Retina (tissue), 1 donor: ENCODE data around the gene CDKN3.

Source experiments
- DNase-seq: peaks from one replicate; pipeline ENCODE4 v3.0.0-alpha.2; 2016

Gene CDKN3, protein sequence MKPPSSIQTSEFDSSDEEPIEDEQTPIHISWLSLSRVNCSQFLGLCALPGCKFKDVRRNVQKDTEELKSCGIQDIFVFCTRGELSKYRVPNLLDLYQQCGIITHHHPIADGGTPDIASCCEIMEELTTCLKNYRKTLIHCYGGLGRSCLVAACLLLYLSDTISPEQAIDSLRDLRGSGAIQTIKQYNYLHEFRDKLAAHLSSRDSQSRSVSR

DNA sequence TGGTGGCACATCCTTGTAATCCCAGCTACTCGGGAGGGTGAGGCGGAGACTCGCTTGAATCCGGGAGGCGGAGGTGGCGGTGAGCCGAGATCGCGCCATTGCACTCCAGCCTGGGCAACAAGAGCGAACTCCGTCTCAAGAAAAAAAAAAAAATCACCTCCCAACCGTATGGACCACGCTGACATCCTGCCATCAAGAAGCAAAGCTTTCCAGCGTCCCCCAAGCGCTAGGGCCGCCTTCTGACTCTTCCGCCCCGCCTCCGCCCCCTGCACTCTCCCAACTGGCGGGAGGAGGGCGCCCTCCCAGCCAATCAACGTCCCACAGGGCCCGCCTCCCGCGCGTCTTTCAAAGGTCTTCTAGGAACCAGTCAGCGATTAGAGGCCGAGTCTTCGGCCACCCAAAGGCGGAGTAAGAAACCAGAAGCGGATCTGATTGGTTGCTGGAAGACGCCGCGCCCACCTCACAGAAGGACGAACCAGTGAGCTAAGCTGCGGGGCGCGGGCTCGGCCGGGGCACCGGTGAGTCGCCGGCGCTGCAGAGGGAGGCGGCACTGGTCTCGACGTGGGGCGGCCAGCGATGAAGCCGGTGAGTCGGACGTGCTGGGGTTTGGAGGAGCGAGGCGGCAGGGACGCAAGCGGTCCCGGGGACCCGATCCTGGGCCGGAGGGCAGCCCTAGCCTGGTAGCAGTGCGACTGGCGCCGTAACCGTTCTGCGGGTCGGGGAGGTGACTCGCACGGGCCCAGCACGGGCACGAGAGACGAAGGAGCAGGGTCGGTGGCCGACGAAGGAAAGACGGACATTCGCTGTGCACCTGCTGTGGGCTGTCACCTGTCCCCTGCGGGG lies at the start of gene CDKN3:
Gene CDKN3 (plus strand): TSS at position 515 of the 843 bp plus-strand sequence. CDS start 62 bp downstream, at position 577.
- DNase-seq = peak; percentile 98

DNA sequence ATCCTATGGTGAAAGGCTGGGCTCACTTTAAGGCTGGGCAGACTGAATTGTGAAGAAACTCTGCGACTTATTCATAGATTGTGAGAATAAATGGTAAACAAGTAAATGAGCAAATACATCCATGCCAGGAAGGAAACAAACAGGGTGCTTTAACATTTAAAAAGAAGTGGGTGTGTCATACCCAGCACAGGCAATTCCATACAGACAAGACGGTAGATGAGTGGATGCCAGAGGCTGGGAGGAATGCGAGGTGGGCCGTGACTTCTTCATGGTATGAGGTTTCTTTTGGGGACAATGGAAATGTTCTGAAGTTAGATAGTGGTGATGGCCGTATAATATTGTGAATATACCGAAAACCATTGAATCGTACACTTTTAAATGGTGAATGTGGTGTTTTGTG lies 49.8 kb upstream of the CDKN3 start:
- DNase-seq = no peak

DNA sequence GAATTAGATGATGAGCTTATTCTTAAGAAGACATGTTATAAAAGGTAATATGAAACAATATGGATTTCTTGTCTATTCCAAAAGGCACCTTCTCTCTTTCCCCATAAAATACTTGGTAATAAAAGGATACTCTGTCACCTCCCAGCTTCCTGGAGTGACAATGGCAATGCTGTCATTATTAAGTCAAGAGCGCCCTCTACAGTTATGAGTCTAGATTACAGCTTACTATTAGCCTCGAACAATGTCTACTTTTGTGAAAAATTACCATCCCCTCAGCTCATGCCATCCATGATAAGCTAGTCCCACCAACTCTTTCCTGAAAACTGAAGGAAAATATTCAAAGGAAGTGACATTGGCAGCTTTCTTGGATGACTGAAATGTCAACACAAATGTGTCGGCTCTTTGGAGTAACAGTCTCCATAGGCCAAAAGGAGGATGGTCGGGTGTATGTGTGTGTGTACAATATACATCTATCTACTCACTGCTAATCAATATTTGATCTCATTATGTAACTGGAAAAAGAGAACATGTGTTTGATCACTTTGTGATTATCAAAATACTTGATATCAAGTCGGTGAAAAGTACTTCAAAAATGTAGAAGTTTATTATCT lies 48.7 kb upstream of the CDKN3 start:
- DNase-seq = peak; percentile 60

DNA sequence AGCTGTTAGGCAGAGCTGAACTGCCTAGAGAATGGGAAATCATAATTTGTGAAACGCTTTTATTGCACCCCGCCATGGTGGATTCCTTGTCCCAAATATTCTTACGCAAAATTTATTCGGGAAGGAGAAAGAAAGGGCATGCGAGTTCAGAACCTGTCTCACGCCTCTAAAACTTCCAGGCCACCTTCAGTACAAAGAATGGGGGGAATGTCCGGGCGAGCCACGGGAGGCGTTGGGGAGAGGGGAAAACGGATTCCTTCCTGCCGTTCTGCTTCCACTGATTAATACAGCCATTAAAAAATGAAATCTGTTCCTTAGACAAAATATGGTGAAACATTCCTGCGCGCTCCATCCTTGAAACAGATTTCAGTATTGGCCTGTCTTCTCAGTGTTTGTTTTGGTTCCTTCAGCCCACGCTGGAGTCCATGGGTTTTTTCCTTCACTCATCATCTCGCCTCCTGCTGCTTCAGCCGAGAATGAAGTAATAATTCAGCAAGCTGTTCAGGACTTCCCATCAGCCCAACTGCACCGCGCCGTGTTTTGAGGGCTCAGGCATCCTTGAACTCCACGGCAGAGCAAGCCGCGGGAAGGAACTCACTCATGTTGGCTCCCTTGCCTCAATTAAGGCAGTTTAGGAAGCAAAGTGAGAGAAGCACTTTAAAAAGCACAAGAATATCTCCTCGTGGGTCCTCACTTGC lies 47.7 kb upstream of the CDKN3 start:
- no peak for DNase-seq

DNA sequence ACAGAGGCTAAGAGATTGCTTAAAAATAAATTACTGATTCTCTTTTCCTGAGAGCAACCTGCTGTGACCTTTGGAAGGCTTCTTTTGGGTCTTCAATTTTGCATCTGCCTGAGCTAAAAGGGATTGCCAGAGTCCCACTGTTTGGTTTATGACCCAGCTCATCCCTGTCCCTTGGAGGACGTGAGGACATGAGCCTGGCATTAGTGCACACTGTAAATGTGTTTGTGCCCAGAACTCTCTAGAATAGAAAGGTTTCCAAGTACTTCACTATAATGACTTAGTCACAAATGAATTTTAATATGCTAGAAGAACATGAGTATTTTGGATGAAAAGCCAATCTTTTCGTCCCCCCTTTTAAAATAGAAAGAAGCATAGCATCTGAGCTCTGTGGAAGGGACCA lies 47.1 kb upstream of the CDKN3 start:
- no peak for DNase-seq

DNA sequence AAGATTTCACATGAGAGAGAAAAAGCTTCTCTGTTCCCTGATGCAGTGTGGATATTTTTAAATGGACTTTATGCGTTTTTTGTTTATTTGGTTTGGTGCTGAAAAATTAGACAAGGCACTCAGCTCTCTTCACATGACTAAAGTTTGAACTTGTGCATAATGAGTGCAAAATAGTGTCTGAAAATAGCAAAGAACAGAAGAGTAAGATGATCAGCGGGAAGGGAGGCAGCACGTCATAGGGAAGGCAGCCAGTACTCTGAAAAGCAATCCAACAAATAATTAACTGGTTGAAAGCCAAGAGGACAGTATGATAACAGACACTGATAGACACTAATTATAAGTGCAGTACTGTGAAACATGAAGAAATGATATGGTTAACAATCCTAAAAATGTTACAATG lies 46.6 kb upstream of the CDKN3 start:
- DNase-seq = no peak

DNA sequence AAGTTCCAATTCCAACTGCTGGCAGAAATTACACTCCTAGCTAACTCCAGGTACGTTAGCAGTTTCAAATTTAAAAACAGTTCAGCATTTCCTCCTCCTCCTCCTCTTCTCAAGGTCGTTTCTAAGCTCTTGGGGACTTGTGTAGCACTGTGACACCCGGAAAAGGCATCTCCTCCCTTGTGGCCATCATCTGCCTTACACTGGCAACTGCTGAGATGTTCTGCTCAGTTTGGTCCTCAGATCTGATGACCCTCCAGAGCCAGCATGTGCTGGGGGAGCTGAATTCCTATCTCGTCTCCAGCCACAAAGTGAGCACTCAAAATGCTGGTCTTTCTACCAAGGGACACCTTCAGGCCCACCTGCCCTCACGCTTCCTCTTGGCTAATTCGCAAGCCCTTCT lies 43.5 kb upstream of the CDKN3 start:
- DNase-seq = no peak

DNA sequence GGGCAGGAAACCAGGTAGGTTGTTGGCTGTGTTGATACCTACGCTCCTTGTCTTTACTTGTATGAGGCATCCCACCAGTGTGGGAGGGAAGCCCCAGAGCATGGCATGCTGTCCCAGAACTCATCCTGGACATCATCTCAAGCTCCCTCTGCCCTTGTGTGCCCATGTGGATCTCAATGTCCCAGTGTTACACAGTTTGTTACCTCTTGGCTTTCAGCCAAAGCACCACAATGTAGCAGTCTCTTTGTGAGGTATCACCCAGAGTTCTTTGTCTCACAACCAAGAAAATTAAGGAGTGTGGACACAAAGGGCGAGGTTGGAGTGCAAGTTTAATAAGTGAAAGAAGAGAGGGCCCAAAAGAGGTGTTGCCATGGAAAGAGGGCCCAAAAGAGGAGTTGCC lies 43.1 kb upstream of the CDKN3 start:
- DNase-seq = no peak

DNA sequence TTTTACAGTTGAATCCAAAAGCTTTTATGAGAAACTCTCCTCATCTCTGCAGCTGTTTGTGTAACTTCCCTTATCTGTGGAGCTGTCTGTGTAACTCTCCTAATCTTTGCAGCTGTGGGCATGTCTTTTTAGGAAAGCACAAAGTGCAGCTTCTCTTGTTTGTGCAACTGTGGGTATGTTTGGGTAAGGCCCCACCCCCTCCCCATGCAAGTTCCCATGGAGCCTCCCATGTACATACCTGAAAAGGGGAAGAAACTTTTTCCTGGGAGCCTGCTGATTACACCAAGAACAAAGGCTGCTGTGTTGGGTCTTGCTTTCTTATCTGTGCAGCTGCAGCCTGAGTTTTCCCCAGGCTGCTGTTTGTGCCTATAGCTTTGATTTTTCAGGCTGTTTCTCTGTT lies 42.7 kb upstream of the CDKN3 start:
- no peak for DNase-seq

DNA sequence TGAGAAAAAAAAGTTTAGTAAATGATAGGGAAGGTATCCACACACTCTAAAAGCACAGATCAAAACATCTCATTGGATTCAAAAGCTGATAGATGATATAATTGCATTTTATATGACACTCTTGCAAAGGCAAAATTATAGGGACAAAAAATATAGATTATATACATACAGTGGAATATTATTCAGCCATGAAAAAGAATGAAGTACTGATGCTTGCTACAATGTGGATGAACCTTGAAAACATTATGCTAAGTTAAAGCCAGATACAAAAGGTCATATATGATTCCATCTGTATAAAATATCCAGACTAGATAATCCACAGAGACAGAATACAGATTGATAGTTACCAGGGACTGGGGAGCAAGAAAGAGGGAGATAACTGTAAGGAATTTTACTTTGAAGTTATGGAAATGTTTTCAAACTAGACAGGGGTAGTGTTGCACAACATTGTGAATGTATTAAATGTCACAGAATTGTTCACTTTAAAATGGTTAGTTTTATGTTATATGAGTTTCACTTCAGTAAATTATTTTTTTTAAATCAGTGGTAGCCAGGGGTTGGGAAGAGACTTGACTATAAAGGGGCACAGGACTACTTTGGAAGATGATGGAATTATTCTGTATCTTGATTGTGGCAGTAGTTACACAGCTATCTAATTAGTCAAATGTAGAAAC lies 41.7 kb upstream of the CDKN3 start:
- DNase-seq = no peak

DNA sequence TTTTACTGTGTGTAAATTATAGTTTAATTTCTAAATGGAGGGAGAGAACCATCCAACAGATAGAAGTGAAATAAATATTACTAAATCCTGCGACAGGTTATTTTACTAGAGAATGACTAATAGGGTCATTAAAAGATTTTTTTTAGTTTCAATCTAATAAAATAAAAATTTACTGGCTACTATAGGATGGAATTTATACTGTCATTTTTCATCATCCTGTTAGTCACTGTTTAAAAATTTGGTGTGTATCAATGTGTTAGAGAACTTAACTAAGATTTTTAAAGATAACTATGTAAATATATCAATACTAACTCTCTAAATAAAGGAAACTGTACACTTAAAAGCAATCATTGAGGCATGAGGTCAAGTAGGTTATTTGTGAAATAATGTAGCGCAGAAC lies 41.1 kb upstream of the CDKN3 start:
- DNase-seq = no peak

DNA sequence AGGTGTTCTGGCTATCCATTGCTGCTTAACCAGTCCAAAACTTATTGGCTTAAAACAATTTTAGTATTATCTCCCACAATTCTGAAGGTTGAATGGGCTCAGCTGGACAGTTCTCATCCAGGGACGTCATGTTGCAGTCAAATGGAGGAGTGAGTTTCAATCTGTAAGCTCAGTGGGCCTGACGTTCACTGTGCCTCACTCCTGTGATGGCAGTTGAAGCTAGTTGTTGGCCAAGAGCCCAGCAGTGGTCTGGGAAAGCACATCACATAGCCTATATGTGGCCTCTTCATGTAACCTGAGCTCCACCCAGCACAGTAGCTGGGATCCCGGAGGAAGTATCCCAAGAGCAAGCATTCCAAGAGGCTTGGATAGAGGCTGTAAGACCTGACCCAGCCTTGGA lies 40.6 kb upstream of the CDKN3 start:
- no peak for DNase-seq

DNA sequence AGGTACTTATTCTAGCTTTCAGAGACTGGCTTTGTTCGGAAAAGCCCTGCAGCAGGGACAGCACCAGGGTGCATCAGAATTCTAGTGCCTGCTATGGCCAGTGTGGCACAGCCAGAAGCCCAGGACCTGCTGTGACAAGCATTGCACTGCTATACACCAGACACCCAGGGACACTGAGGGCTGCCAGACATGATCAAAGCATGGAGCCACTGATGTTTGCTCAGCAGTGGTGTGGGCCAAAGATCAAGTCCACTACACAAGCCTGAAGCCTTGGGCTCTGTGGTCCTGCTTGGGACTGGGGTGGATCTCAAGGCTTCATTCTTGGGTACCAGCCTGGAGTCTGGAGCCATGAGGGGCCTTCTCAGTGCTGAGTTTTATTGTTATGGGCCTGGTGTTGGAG lies 36.1 kb upstream of the CDKN3 start:
- no peak for DNase-seq

DNA sequence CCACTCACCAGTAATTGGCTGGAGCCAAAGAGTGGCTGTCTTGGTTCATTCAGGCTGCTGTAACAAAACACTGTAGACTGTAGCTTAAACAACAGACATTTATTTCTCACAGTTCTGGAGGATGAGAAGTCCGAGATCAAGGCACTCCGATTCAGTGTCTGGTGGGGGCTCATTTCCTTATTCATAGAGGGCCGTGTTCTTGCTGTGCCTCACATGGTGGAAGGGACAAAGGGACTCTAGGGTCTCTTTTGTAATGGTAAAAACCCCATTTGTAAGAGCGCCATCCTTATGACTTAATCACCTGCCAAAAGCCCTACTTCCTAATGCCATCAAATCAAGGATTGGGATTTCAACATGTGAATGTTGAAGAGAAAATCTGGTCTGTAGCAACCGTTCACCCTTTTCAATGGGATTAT lies 34.7 kb upstream of the CDKN3 start:
- no peak for DNase-seq

DNA sequence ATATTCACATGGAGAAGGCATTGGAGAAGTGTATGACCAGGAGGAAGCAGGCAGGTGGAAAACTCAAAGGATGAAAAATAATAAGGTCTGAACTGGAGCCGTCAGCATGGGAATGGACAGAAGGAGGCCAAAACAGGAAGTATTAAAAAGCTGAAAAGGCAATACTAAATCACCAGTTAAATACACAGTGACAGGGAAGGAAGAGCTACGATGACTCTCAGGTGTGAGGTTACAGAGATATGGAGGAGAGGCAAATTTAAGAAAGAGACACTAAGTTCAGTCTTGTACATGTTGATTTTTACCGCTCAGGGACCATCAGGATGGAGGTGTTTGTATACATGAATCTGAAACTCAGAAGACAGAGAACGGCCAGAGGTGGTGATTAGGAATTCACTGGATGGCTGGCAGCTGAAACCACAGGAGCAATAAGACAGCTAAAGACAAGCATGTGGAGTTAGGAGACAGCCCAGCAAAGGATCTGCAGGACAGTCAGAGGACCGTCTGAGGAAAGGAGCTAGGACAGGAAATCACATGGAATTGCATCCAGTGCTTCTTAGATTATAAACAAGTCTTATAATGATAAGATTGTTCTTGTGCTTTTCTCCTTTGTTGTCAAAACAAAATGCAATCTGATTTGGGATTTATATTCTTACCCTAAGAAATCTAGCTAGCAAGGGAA lies 33.9 kb upstream of the CDKN3 start:
- no peak for DNase-seq

DNA sequence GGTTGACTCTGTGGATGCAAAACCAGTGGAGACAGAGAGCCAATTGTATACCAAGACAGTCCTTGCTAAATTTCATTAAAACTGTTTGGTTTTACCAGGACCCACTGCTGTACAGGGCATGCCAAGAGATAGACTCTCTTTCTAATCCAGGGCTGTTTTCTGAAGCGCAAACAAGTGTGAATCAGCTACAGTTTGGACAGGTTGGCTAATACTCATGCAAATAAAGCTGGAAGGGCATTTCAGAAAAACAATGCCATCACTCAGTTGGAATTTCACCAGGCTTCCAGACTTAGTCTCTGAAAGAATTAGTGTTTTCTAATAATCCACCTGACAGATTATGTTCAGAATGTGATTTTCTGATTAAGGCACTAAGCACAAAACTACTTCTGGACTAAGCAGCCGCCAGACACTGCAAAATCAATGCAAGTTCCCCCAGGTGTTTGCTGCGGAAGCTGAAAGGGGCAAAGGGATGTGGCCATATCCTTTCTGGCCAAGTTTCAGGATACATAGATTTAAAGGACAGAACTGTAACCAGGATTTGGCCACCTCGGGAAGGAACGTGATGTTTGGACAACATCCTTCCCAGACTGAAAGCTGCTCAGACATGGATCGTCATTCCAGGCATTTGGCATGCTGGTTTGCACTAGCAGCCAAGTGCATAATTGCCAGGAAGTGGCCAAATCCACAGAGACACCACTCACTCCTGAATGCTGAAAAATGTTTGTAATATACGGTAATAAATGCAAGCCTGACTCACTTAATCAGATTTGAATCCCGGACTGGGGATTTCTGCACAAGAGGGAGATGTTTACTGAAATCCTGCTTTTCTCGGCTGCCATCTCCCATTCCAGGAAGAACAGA lies 32.0 kb upstream of the CDKN3 start:
- DNase-seq = no peak

DNA sequence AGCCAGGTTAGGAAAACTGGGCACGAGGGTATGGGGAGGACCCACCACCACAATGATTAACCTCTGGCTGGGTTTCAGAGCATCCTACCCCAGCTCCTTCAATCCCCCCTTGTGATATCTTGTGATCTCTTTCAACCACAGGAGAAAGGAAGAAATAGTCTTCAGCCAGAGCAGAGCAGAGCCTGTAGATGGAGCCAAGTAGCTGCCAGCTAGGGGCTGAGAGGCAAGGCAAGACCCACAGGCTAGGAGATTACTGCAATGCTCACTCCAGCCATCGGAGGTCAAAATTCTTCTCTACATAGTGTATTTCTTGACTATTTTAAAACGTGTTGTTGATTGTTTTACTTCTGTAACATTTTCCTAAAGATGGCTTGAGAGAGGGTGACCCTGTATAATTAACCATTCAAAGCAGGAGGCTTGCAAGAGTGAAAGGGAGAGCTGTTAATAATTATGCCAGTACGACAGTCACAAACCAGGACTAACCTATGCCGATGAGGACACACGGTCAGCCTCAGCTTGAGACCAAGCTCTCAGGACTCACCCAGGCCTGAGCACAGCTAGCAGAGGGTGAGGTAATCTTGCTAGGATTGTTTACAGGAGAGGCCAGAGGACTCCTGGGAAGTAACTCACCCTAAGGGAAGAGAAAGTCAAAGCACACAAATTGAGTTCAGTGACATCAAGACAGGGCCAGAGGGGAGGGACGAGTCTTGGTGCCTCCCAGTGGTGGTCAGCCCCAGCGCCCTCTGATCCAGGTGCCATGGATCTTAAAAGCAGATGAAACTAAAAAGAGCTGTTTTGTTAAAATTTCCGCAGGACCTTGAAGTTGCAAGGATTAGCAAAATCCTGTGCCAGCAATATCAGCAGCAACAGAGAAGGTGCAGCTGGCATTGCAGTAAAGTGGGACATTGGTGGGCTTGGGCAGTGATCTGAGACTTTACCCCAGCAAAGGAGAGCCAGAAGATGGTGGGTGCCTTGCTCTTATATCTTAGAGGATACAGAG lies 29.8 kb upstream of the CDKN3 start:
- no peak for DNase-seq

DNA sequence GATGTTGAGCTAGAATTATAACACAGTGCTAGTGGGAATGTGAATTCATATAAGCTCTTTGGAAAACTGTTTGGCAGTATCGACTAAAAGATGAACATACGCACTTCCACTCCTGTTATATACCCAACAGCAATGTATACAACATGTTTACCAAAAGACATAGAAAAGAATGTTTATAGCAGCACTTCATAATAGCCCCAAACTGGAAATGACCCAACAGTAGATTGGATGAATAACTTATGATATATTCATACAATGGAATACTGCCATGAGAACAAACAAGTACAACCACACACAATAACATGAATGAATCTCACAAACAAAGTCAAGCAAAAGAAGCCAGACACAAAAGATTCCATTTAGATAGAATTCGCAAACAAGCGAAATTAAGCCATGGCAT lies 28.5 kb upstream of the CDKN3 start:
- no peak for DNase-seq

DNA sequence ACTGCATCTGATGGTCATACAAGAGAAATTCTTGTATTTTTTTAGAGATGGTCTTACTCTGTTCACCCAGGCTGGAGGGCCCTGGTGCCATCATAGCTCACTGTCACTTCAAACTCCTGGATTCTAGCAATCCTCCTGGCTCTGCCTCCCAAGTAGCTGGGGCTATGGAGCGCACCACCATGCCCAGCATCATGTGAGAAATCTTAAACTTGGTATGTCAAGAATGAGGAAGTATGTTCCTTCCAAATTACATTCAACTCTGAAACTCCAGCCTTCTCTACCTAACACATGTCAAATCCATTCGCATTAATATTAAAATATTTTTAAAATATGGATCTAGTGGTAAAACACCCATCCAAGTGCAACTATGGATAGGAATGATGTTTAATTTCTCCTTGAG lies 27.5 kb upstream of the CDKN3 start:
- DNase-seq = no peak
